Stimulated activated naive CD8-positive, alpha-beta T cell treated with anti-CD3 and anti-CD28 coated beads, Interleukin-15, Interleukin-2, amounts not matched to agents 100 ng/mL and 50 ng/mL, for 24 hours (primary cell): ENCODE measurements around the gene SLC39A7.
A peak's percentile ranks its signal among the peaks of the same experiment; 100 is the strongest.

Source experiments
- H3K27ac Mint-ChIP-seq: one replicate; pipeline ENCODE4 v1.8.0; 2021; ENCODE audit warnings: mild to moderate bottlenecking, mixed read lengths
- H3K27me3 Mint-ChIP-seq: one replicate; pipeline ENCODE4 v1.8.0; 2021; ENCODE audit warnings: mixed read lengths
- H3K36me3 Mint-ChIP-seq: one replicate; pipeline ENCODE4 v1.8.0; 2021; ENCODE audit warnings: low read depth, mixed read lengths
- H3K4me1 Mint-ChIP-seq: one replicate; pipeline ENCODE4 v1.8.0; 2021; ENCODE audit warnings: low read depth, mixed read lengths
- H3K4me3 Mint-ChIP-seq: one replicate; pipeline ENCODE4 v1.8.0; 2021; ENCODE audit warnings: mild to moderate bottlenecking, mixed read lengths
- H3K9me3 Mint-ChIP-seq: one replicate; pipeline ENCODE4 v1.8.0; 2021; ENCODE audit warnings: mixed read lengths

SLC39A7 gene

GRCh38 chr6:33204415-33205190, 3.9 kb downstream of the SLC39A7 start, which contains the start of gene HSD17B8:
Gene HSD17B8 (plus strand): TSS chr6:33204655. CDS start chr6:33204669, 14 bp downstream.
- H3K9me3 Mint-ChIP-seq: no peaks in the 10 kb centered on the region
- peak within 1 kb of the TSS; percentile 94 for H3K4me3 Mint-ChIP-seq
- peaks cover 40% of the 10 kb centered on the region for H3K36me3 Mint-ChIP-seq
- peak within 1 kb of the TSS; percentile 99 for H3K27ac Mint-ChIP-seq
- H3K4me1 Mint-ChIP-seq: peaks cover 68% of the 10 kb centered on the region
- no peaks in the 10 kb centered on the region for H3K27me3 Mint-ChIP-seq

DNA sequence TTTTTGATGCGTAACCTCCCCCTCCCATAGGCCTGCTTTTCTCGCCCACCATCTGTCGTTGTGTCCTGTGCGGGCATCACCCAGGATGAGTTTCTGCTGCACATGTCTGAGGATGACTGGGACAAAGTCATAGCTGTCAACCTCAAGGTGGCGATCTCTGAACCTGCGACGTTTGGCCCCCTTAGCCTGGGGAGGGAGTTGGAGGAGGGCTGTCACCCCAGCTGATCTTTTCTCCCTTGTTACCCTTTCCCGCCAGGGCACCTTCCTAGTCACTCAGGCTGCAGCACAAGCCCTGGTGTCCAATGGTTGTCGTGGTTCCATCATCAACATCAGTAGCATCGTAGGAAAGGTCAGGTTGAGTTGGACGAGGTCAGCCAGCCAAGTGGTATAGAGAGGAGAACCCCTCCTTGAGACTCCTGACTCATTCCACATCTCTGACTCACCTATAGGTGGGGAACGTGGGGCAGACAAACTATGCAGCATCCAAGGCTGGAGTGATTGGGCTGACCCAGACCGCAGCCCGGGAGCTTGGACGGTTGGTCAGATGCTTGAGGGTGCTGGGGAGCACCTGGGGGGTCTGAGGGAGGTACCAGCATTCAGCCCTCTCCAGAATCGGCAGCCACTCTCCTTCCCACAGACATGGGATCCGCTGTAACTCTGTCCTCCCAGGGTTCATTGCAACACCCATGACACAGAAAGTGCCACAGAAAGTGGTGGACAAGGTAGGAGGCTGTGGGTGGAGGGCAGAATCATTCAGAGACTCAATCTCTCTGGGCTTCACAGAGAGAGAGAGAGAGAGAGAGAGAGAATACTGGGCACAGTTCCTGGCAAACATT, 4.7 kb downstream of the SLC39A7 start:
- no peaks in the 10 kb centered on the region for H3K27me3 Mint-ChIP-seq
- H3K36me3 Mint-ChIP-seq: peaks cover 48% of the 10 kb centered on the region
- H3K4me3 Mint-ChIP-seq: peak overlapping the region; percentile 94
- H3K9me3 Mint-ChIP-seq: no peaks in the 10 kb centered on the region
- H3K4me1 Mint-ChIP-seq: peaks cover 71% of the 10 kb centered on the region
- peak overlapping the region; percentile 99 for H3K27ac Mint-ChIP-seq

DNA sequence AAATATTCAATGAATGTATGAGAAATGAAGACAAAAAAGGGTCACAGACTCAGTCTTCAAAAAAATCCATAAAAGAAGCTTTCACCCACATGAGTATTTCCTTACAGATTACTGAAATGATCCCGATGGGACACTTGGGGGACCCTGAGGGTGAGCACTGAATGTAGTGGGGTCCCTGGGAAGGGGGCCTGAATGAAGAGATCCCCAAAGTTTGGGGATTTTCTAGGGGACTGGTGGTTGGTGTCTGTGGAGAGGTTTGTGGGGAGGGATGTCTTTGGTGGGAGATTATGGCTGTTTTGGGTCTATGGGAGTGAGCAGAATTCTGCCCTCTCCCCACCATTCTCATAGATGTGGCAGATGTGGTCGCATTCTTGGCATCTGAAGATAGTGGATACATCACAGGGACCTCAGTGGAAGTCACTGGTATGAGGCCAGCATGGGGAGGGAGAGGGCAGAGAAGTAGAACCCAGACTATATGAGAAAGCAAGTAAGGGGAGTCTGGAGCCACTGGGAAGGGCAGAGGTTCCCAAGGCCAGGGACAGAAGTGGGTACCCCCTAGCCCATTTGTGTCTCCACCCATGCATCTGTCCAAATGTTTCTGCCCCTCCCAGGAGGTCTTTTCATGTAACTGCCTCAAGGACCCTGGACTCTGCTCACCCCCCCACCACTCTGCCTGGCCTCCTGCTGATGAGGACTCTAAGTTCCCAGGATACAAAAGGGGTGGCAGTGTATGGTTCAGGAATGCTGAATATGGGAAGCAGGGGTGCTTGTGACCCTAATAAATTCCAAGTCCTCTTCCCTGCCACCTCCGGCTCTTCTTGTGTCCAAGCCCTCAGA, 5.6 kb downstream of the SLC39A7 start:
- Mint-ChIP-seq H3K36me3 (peaks cover 47% of the 10 kb centered on the region), H3K4me1 (peaks cover 66% of the 10 kb centered on the region)

DNA sequence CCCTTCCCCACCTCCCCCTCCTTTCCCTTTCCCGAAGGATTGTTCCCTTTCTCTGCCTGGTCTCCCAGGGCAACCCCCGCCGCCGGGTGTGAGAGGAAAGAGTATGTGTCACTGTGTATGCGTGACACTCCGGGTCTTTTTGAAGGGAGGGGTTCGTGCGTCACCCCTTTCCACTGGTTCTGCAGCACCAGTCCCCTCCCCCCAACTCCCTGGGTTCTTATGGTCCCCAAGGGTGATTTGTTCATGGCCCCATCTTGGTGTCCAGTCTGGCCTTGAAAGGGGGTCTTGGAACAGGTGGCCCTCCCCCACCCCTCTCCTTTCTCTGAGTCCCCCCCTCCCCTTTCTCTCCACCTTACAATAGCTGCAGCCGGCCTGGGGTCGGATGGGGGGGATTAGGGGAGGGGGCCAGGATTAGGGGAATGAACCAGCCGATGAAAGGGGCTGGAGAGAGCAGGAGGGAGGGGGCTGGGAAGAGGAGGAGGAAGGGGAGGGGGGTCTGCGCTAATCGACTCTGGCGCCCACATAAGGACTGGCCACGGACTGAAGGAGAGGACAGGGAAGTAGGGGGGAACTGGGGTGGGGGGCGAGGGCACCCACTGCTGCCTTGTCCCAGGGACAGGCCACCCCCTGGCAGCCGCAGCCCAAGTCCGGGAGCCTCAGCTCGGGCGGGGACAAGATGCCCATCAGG, 6.3 kb downstream of the SLC39A7 start:
- H3K9me3 Mint-ChIP-seq: no peaks in the 10 kb centered on the region
- H3K36me3 Mint-ChIP-seq: peaks cover 44% of the 10 kb centered on the region
- peak overlapping the region; percentile 87 for H3K4me3 Mint-ChIP-seq
- H3K4me1 Mint-ChIP-seq: peaks cover 60% of the 10 kb centered on the region
- no peaks in the 10 kb centered on the region for H3K27me3 Mint-ChIP-seq
- H3K27ac Mint-ChIP-seq: peak overlapping the region; percentile 99

More for the DNA sequence above, 5.6 kb downstream of the SLC39A7 start:
- peak overlapping the region; percentile 94 for H3K4me3 Mint-ChIP-seq
- no peaks in the 10 kb centered on the region for H3K9me3 Mint-ChIP-seq
- no peaks in the 10 kb centered on the region for H3K27me3 Mint-ChIP-seq
- H3K27ac Mint-ChIP-seq: peak overlapping the region; percentile 99

DNA sequence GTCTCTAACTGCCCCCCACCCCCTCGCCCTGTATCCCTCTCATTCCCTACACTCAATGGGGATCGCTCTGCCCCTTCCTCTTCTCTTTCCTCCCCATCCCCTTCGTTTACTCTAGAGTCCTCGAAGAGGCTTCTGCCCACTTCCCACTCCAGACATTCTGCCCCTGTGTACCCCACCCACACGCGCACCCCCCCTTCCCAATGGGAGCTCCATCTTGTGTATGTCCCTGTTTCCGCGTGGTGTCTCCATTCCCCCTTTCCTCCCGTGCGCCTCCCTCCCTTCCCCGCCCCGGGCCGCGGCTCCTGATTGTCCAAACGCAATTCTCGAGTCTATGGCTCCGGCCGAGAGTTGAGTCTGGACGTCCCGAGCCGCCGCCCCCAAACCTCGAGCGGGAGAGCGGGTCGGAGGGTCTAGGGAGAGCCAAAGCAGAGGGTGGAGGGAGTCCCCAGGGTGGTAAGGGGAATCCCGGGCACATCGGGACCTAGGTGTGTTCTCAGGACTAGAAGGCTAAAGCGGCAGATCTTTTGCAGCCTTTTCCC, 7.0 kb downstream of the SLC39A7 start:
- Mint-ChIP-seq H3K9me3 (no peaks in the 10 kb centered on the region), H3K27ac (peak overlapping the region; percentile 91), H3K4me3 (peak overlapping the region; percentile 87), H3K36me3 (peaks cover 40% of the 10 kb centered on the region), H3K27me3 (no peaks in the 10 kb centered on the region), H3K4me1 (peaks cover 60% of the 10 kb centered on the region)

DNA sequence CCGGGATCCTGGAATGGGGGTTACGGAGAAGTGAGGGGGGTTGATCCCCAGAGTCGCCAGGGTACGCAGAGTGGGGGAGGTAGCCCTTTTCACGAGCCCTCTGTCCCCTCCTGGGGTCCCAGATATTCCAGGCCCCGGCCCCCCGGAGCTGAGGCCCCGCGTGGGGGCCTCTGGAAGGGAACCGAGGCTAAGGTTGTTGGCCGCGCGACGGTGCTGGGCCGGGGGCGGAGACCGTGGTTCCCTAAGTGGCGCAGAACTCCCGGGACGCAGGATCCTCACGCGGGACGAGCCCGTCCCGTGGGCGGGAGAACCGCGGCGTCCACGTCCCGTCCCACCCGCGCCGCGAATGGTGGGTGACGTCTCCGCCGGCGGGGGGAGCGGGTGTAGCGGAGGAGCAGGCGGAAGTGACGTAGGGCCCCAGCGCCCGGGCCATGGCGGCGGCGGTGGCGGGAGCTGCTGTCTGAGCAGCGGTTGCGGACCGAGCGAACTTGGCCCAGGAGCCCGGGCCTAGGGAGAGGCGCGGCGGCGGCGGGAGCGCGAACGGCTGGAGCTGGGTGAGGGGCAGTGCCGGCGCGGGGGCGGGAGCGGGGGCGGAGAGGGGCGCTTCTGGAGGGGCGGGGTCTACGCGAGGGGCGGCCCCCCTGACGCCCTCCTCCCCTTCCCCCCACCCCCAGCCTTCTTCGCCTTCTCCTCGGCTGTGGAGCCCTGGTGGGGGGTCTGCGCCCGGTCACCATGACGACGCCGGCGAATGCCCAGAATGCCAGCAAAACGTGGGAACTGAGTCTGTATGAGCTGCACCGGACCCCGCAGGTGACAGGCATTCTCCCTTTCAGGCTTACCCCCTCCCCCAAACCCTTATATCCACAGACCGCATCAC, 7.7 kb downstream of the SLC39A7 start, which contains the start of gene RING1:
Gene RING1, plus strand, starts transcription at position 410 of the 877 bp plus-strand sequence. Its CDS starts 323 bp downstream, at position 733.
- Mint-ChIP-seq H3K27me3 (no peaks in the 10 kb centered on the region), H3K9me3 (no peaks in the 10 kb centered on the region), H3K4me1 (peaks cover 60% of the 10 kb centered on the region), H3K4me3 (peak within 1 kb of the TSS; percentile 87), H3K27ac (peak within 1 kb of the TSS; percentile 91), H3K36me3 (peaks cover 33% of the 10 kb centered on the region)

DNA sequence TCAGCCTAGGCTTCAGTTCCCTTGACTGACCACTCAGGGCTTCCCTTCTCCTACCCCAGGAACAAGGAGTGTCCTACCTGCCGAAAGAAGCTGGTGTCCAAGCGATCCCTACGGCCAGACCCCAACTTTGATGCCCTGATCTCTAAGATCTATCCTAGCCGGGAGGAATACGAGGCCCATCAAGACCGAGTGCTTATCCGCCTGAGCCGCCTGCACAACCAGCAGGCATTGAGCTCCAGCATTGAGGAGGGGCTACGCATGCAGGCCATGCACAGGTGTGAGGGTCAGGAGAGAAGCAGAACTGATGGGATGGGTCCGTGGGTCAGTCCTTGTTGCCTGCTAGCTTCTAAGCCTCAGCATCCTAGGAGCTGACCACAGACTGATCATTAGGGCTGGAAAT, 9.2 kb downstream of the SLC39A7 start:
- peaks cover 7% of the 10 kb centered on the region for H3K27me3 Mint-ChIP-seq
- peaks cover 25% of the 10 kb centered on the region for H3K36me3 Mint-ChIP-seq
- peaks cover 60% of the 10 kb centered on the region for H3K4me1 Mint-ChIP-seq
- H3K4me3 Mint-ChIP-seq: peak overlapping the region; percentile 87
- H3K9me3 Mint-ChIP-seq: no peaks in the 10 kb centered on the region
- H3K27ac Mint-ChIP-seq: no peak overlapping the region

DNA sequence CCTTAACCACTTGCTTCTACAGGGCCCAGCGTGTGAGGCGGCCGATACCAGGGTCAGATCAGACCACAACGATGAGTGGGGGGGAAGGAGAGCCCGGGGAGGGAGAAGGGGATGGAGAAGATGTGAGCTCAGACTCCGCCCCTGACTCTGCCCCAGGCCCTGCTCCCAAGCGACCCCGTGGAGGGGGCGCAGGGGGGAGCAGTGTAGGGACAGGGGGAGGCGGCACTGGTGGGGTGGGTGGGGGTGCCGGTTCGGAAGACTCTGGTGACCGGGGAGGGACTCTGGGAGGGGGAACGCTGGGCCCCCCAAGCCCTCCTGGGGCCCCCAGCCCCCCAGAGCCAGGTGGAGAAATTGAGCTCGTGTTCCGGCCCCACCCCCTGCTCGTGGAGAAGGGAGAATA, 10.5 kb downstream of the SLC39A7 start:
- H3K27ac Mint-ChIP-seq: no peak overlapping the region
- H3K36me3 Mint-ChIP-seq: peaks cover 21% of the 10 kb centered on the region
- H3K9me3 Mint-ChIP-seq: no peaks in the 10 kb centered on the region
- peaks cover 7% of the 10 kb centered on the region for H3K27me3 Mint-ChIP-seq
- peaks cover 52% of the 10 kb centered on the region for H3K4me1 Mint-ChIP-seq
- H3K4me3 Mint-ChIP-seq: no peak overlapping the region

DNA sequence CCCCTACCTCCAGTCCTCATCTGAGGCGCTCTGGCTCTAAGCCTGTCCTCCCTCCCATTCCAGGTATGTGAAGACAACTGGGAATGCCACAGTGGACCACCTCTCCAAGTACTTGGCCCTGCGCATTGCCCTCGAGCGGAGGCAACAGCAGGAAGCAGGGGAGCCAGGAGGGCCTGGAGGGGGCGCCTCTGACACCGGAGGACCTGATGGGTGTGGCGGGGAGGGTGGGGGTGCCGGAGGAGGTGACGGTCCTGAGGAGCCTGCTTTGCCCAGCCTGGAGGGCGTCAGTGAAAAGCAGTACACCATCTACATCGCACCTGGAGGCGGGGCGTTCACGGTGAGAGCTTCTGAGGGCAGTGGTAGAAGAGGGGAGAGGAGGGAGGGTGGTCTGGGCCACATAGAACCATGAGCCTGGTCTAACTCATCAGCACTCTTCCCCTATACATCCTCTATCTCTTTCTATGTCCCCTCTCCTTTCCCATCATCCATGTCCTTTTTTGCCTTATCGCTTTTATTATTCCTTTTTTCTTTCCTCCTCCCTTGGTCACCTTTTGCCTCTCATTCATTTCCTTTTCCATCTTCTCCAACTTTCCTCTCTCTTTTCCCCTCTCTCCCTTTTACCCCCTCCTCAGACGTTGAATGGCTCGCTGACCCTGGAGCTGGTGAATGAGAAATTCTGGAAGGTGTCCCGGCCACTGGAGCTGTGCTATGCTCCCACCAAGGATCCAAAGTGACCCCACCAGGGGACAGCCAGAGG, 11.2 kb downstream of the SLC39A7 start:
- Mint-ChIP-seq H3K27ac (no peak overlapping the region), H3K27me3 (peaks cover 7% of the 10 kb centered on the region), H3K4me3 (no peak overlapping the region), H3K9me3 (no peaks in the 10 kb centered on the region), H3K4me1 (peaks cover 47% of the 10 kb centered on the region), H3K36me3 (peaks cover 21% of the 10 kb centered on the region)

DNA sequence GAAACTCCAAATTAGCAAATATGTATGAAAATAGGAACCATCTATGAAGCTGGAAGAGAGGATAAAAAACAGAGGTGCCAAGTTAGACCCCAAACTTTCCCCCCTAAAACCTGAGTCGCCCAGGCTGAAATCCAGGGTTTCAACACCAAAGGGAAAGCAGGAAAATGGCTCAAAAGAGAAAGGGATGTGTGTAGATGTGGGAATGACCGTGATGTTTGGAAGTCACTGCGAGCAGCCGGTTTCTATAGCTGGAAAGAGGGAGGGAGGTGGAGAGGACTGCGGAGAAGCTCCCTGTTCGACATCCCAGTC, 12.1 kb downstream of the SLC39A7 start:
- peaks cover 7% of the 10 kb centered on the region for H3K27me3 Mint-ChIP-seq

DNA sequence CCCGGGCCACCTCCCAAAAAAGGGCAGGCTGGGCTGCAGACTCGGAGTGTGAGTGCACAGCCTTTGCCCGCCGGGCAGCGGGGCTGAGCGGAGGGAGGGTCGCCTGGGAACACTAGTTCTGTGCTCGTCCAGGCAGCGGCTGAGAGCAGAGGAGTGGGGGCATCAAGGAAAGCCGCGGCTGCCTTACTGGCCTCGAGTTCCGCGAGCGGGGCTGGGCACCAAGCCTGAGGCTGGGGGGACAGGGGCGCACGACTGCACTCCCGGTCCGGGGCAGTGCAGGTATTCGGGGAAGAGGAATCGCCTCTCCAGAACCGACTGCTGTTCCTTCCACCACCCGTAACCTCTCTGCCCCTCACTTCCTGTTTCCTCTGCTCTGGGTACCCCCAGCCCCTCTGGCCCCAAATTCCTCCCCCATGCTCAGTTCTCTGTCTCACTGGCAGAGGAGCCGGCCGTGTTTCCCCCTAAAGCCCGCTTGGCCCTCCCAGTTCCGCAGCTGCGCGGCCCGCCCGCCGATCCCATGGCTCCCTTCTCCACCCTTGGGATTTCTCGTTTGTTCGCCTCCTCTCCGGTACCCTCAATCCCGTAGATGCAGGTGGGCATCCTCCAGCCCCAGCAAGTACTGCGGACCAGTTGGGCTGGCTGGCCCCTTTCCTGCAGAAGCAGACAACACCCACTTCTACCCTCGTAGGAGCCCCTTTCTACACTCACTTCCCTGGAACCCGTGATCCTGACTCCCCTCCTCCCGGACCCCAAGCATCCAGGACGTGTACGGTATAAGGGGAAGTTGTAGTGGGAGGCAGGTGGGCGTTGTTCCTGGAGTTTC, 12.7 kb downstream of the SLC39A7 start:
- Mint-ChIP-seq H3K27me3 (peaks cover 12% of the 10 kb centered on the region), H3K4me1 (peaks cover 46% of the 10 kb centered on the region), H3K36me3 (peaks cover 21% of the 10 kb centered on the region), H3K4me3 (peak overlapping the region; percentile 73), H3K27ac (peak overlapping the region; percentile 21), H3K9me3 (no peaks in the 10 kb centered on the region)

More for the DNA sequence above, 12.1 kb downstream of the SLC39A7 start:
- no peaks in the 10 kb centered on the region for H3K9me3 Mint-ChIP-seq
- H3K36me3 Mint-ChIP-seq: peaks cover 21% of the 10 kb centered on the region
- peaks cover 46% of the 10 kb centered on the region for H3K4me1 Mint-ChIP-seq
- peak overlapping the region; percentile 34 for H3K27ac Mint-ChIP-seq
- H3K4me3 Mint-ChIP-seq: peak overlapping the region; percentile 73

DNA sequence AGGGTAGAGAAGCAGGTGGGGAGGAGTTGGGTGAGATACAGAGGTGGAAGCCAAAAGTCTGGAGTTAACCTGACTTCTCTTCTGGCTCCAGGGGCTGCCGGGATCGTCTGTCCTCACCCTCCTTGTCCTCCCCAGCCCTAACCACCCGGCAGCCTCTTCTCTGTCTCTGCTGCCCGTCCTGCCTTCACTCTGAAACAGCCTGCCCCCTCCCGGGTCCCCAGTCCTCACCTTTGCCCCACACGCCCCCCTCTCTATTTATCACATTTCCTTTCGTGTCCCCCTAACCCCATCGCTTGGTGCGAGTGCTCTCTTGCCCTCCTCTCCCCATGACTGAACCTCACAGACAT, 13.3 kb downstream of the SLC39A7 start:
- H3K9me3 Mint-ChIP-seq: no peaks in the 10 kb centered on the region
- peaks cover 43% of the 10 kb centered on the region for H3K4me1 Mint-ChIP-seq
- peaks cover 17% of the 10 kb centered on the region for H3K27me3 Mint-ChIP-seq
- peak overlapping the region; percentile 21 for H3K27ac Mint-ChIP-seq
- H3K4me3 Mint-ChIP-seq: peak overlapping the region; percentile 73
- H3K36me3 Mint-ChIP-seq: peaks cover 21% of the 10 kb centered on the region
